Right cardiac atrium (tissue), 5 donors: ENCODE results near the gene HOXA6. TPM values are rescaled to one million over a fixed set of nuclear protein-coding genes. Genes with fewer than 3 reads are reported as not detected.

Source experiments
- ATAC-seq, 2 donors: fragments of 200-7000 bp; cut with Tn5 transposase; one replicate each; pipeline versions ENCODE4 v1.8.0 to v1.9.1; 2020; ENCODE audit warnings: moderate library complexity in 2 of 2, mild to moderate bottlenecking in 1 of 2
- DNase-seq, 3 donors: peaks; one replicate each; pipeline ENCODE4 v3.0.0-alpha.2; 2020
- H3K27ac ChIP-seq: one replicate; pipeline ENCODE4 v1.5.1; 2013; ENCODE audit warnings: mild to moderate bottlenecking, low read length, control low read depth, moderate library complexity
- H3K27me3 ChIP-seq: one replicate; pipeline ENCODE4 v1.6.1; 2013; ENCODE audit not compliant: control insufficient read depth, insufficient read depth
- H3K4me1 ChIP-seq: one replicate; pipeline ENCODE4 v1.6.1; 2013; ENCODE audit warnings: low read length; ENCODE audit not compliant: control insufficient read depth, insufficient read depth
- H3K4me3 ChIP-seq: one replicate; pipeline ENCODE4 v1.5.1; 2013; ENCODE audit warnings: low read length, control low read depth
- H3K9me3 ChIP-seq: one replicate; pipeline ENCODE4 v1.6.1; 2013; ENCODE audit warnings: low read length; ENCODE audit not compliant: control insufficient read depth
- WGBS: extraction: QIAGEN DNeasy Blood & Tissue Kit; methylation state at CpG from one replicate; pipeline ENCODE4 v1.1.7; 2013; 5-methylcytosine and 5-hydroxymethylcytosine counted together
- intact Hi-C, 4 donors: fragments of 100-400 bp; cut with DNase I; formaldehyde crosslinking; loops; one replicate each; pipeline versions ENCODE4 v1.11.0 to v1.14.0; 2022 to 2023
- polyA plus RNA-seq: library from polyadenylated mRNA; stranded (reverse); fragments of 200-250 nt; gene quantifications from one replicate; pipeline ENCODE4 v1.2.3, GENCODE V29; 2013
- total RNA-seq, 4 donors: library from RNA; stranded (reverse); fragmentation: NEBNext Ultra II Directional; extraction: Animal tissue kit (Norgen Biotek cat#: 25700); gene quantifications; one replicate each; pipeline ENCODE4 v1.2.1, GENCODE V29; 2021
- donor health status: healthy with polysubstance abuse.
- donor health status: DM: no; HTN: yes; CAD: no.
- donor health status: DM: no; HTN: no; CAD: no.
- donor health status: DM: no; HTN: yes; CAD: no; lungs with severe emphysema.
- donor health status: DM: yes; HTN: yes; CAD: no.

Gene HOXA6
- total and polyA plus RNA-seq, 5 donors = not detected

DNA sequence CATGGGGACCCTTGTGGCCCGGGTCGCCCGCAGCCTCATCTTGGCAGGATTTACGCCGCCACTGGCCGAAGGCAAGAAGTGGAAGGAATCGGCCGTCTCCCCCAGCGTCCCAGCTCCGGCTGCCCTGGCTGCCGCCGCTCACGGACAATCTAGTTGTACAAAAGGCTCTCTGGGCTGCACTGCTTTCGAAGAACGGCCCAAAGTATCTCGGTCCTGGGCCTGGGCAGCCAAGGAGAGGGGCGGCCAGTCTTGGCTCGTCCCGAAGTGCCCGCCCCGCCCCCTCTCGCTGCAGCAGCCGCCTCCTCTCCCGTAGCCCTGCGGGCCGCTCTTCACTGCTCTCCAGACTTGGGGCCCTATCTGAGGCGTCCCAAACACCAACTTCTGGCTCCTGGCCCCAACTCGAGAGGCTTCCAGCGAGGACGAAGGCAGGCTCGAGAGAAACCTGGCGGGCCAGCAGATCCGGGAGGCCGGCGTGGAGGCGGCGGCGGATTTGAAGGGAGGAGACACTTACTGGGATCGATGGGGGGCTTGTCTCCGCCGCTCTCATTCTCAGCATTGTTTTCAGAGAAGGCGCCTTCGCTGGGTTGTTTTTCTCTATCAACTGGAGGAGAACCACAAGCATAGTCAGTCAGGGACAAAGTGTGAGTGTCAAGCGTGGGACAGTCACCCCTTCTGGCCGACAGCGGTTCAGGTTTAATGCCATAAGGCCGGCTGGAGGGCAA is 17.0 kb upstream of the HOXA6 start:
- Histone ChIP-seq H3K4me3 (no peak overlapping the region), H3K27me3 (no peaks in the 10 kb centered on the region), H3K27ac (no peak overlapping the region), H3K9me3 (no peaks in the 10 kb centered on the region), H3K4me1 (no peaks in the 10 kb centered on the region)
- intact Hi-C loops = loop anchor here (5.0 to 10.0 kb wide), 4 partner anchors 482 to 1280 kb away; no protein-coding TSS in a partner anchor
- no peak for ATAC-seq
- DNase-seq = peak in 2 of 3 donors; percentile 25 to 49
- WGBS = 4% methylated on average over 47 of the region's 47 CpGs

DNA sequence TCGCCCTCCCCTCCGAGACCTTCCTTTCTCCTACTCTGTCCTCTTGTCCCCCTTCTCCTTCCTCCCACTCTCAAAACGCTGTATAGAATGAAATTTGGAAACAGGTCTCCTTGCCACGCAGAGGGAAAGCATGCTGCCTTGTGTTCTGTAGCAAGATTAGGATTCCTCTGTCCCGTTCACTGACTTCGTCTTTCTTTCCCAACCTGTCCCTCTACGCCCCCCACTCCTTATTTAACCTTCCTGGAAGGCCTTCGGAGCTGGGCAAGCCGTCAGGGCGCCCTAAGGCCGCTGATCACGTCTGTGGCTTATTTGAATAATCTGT is 16.4 kb upstream of the HOXA6 start:
- DNase-seq (no peak), ATAC-seq (no peak)
- Histone ChIP-seq H3K4me3 (no peak overlapping the region), H3K27me3 (no peaks in the 10 kb centered on the region), H3K9me3 (no peaks in the 10 kb centered on the region), H3K4me1 (no peaks in the 10 kb centered on the region), H3K27ac (no peak overlapping the region)
- intact Hi-C loops = loop anchor here (5.0 to 10.0 kb wide), 4 partner anchors 482 to 1279 kb away; no protein-coding TSS in a partner anchor
- 26% methylated on average over 12 of the region's 12 CpGs for WGBS

- Histone ChIP-seq H3K4me1 (no peaks in the 10 kb centered on the region), H3K9me3 (no peaks in the 10 kb centered on the region), H3K27me3 (no peaks in the 10 kb centered on the region), H3K27ac (no peak overlapping the region), H3K4me3 (no peak overlapping the region)
- intact Hi-C loops = loop anchor here (5.0 to 10.0 kb wide), 4 partner anchors 481 to 1279 kb away; no protein-coding TSS in a partner anchor
- DNase-seq = peak in 1 of 3 donors; percentile 16
- WGBS = 40% methylated on average over 24 of the region's 24 CpGs
- ATAC-seq = no peak
Measured at GRCh38 chr7:27163288-27164044, 15.9 kb upstream of the HOXA6 start.

GRCh38 chr7:27162561-27163287 is 15.2 kb upstream of the HOXA6 start:
- H3K27ac ChIP-seq = no peak overlapping the region
- H3K4me3 ChIP-seq = no peak overlapping the region
- ATAC-seq (no peak), DNase-seq (no peak)
- H3K4me1 ChIP-seq = no peaks in the 10 kb centered on the region
- H3K27me3 ChIP-seq = no peaks in the 10 kb centered on the region
- 66% methylated on average over 7 of the region's 7 CpGs for WGBS
- intact Hi-C loops = loop anchor here (5.0 to 10.0 kb wide), 4 partner anchors 480 to 1278 kb away; no protein-coding TSS in a partner anchor
- H3K9me3 ChIP-seq = no peaks in the 10 kb centered on the region

- H3K9me3 ChIP-seq = no peaks in the 10 kb centered on the region
- no peak overlapping the region for H3K4me3 ChIP-seq
- H3K4me1 ChIP-seq = no peaks in the 10 kb centered on the region
- H3K27ac ChIP-seq = no peak overlapping the region
- DNase-seq = peak in 2 of 3 donors; percentile 34 to 61
- intact Hi-C loops = loop anchor here (5.0 to 10.0 kb wide), 4 partner anchors 480 to 1277 kb away; no protein-coding TSS in a partner anchor
- ATAC-seq = no peak
- H3K27me3 ChIP-seq = no peaks in the 10 kb centered on the region
- 30% methylated on average over 30 of the region's 30 CpGs for WGBS
Measured at GRCh38 chr7:27161721-27162560, 14.4 kb upstream of the HOXA6 start.

GRCh38 chr7:27161214-27161720 is 13.7 kb upstream of the HOXA6 start:
- Histone ChIP-seq H3K27me3 (no peaks in the 10 kb centered on the region), H3K27ac (no peak overlapping the region), H3K4me1 (peaks cover under 1% of the 10 kb centered on the region), H3K9me3 (no peaks in the 10 kb centered on the region), H3K4me3 (peak overlapping the region; percentile 21)
- ATAC-seq = peak in 1 of 2 donors; percentile 32
- 6% methylated on average over 27 of the region's 27 CpGs for WGBS
- peak in 2 of 3 donors; percentile 68 to 75 for DNase-seq
- intact Hi-C loops = loop anchor here (5.0 to 10.0 kb wide), 4 partner anchors 479 to 1276 kb away; no protein-coding TSS in a partner anchor

DNA sequence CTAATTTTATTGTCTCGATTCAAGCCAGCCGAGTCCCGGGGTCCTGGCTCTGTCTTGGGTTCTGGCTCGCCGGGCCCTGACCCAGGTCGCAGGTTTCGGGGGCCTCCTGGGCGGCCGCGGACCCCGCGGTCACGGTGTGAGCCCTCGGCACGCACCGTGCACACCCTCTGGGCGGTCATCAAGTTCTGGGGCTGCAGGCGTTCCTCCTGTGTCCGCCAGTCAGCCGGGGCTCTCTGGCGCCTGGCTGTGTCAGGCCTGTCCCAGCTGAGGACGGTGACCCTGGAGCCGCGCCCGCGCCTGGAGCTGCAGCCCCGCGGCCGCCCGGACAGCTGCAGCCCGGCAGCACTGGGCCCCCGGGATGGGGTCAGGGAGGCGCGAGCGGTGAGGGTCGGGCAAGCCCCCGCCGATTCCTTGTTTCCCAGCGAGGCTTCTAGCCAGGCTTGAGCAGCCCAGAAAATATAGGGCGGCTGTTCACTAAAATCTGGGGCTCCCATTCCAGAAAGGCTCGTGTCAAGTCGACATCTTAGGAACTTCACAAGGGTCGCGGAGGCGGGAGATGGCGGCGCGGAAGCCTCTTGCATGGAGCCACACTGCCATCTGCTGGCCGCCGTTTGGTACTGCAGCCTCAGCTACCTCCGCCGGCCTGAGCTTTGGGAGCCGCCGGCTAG is 13.1 kb upstream of the HOXA6 start:
- H3K27ac ChIP-seq = no peak overlapping the region
- DNase-seq = peak; percentile 85 to 93 (median 92)
- H3K4me1 ChIP-seq = peaks cover 4% of the 10 kb centered on the region
- H3K9me3 ChIP-seq = no peaks in the 10 kb centered on the region
- no peaks in the 10 kb centered on the region for H3K27me3 ChIP-seq
- peak overlapping the region; percentile 59 for H3K4me3 ChIP-seq
- intact Hi-C loops = loop anchor here (5.0 to 10.0 kb wide), 4 partner anchors 478 to 1276 kb away; no protein-coding TSS in a partner anchor
- ATAC-seq = peak; percentile 71 to 88
- 2% methylated on average over 54 of the region's 54 CpGs for WGBS

DNA sequence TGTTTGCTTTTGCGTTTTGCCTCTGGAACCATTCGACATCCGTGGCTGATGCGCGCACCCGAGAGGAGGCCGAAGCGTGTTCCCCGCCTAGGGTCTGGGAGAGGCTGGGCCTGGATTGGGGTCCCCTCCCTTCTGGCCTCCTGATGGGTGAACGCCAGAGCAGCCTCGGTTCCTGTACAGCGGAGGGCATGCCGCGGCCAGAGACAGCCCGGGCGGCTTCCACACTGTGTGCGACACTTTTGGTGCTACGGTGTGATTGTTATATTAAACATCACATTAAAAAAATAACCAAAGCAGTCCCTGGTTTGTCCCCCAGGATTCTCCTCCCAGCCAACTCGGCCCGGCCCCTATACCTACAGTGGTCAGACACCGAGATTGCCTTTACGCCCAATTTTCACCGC is 12.6 kb upstream of the HOXA6 start:
- ATAC-seq = peak; percentile 3 to 8
- 37% methylated on average over 23 of the region's 23 CpGs for WGBS
- intact Hi-C loops = loop anchor here (5.0 to 10.0 kb wide), 4 partner anchors 478 to 1275 kb away; no protein-coding TSS in a partner anchor

GRCh38 chr7:27159266-27160144 is 11.9 kb upstream of the HOXA6 start:
- peaks cover 7% of the 10 kb centered on the region for H3K4me1 ChIP-seq
- intact Hi-C loops = loop anchor here (5.0 to 10.0 kb wide), 7 partner anchors 295 to 1285 kb away; partner anchors contain the start of gene SKAP2 (in 1 of the 4)
- H3K27ac ChIP-seq = no peak overlapping the region
- no peak overlapping the region for H3K4me3 ChIP-seq
- H3K27me3 ChIP-seq = no peaks in the 10 kb centered on the region
- DNase-seq = peak in 1 of 3 donors; percentile 31
- no peaks in the 10 kb centered on the region for H3K9me3 ChIP-seq
- 54% methylated on average over 27 of the region's 27 CpGs for WGBS
- ATAC-seq = no peak

More for the DNA sequence above, 12.6 kb upstream of the HOXA6 start:
- Histone ChIP-seq H3K27me3 (no peaks in the 10 kb centered on the region), H3K4me1 (peaks cover 4% of the 10 kb centered on the region), H3K9me3 (no peaks in the 10 kb centered on the region), H3K4me3 (peak overlapping the region; percentile 59), H3K27ac (no peak overlapping the region)
- peak in 2 of 3 donors; percentile 48 to 54 for DNase-seq
